Osteoblast (primary cell): ENCODE measurements around the gene CLRN3. TPM values are rescaled to one million over a fixed set of nuclear protein-coding genes. Genes with fewer than 3 reads are reported as not detected.
A peak's percentile ranks its signal among the peaks of the same experiment; 100 is the strongest.

Source experiments
- DNase-seq: peaks from one replicate; pipeline ENCODE4 v3.0.0; 2011; ENCODE audit warnings: low spot score, mixed read lengths; ENCODE audit not compliant: insufficient read length; ENCODE audit errors: missing footprints
- H2AFZ ChIP-seq: 2 replicates; pipeline ENCODE4 v1.6.0; 2011; ENCODE audit warnings: mild to moderate bottlenecking, low read length
- H3K27ac ChIP-seq: 2 replicates; pipeline ENCODE4 v1.5.1; 2011; ENCODE audit warnings: mild to moderate bottlenecking, low read depth, low read length, moderate library complexity
- H3K27me3 ChIP-seq: 2 replicates; pipeline ENCODE4 v1.6.0; 2012; ENCODE audit warnings: mild to moderate bottlenecking, control low read depth, inconsistent platforms, low read length, moderate library complexity; ENCODE audit not compliant: insufficient read depth
- H3K36me3 ChIP-seq: 2 replicates; pipeline ENCODE4 v1.5.1; 2011; ENCODE audit warnings: mild to moderate bottlenecking, low read length, control low read depth, moderate library complexity; ENCODE audit not compliant: insufficient read depth
- H3K4me1 ChIP-seq: 2 replicates; pipeline ENCODE4 v1.5.1; 2011; ENCODE audit warnings: mild to moderate bottlenecking, low read length, control low read depth, moderate library complexity; ENCODE audit not compliant: insufficient read depth
- H3K4me2 ChIP-seq: 2 replicates; pipeline ENCODE4 v1.6.0; 2011; ENCODE audit warnings: mild to moderate bottlenecking, low read length; ENCODE audit not compliant: insufficient read depth
- H3K4me3 ChIP-seq: fragments of 200-600 bp; sonication (generic); 3 replicates; pipeline ENCODE4 v1.5.1; 2012; ENCODE audit warnings: mild to moderate bottlenecking, low read length, inconsistent platforms; ENCODE audit not compliant: insufficient read depth
- H3K79me2 ChIP-seq: 2 replicates; pipeline ENCODE4 v1.6.0; 2012; ENCODE audit warnings: mild to moderate bottlenecking, low read length, control low read depth, inconsistent platforms; ENCODE audit not compliant: insufficient read depth
- H3K9me3 ChIP-seq: 2 replicates; pipeline ENCODE4 v1.5.1; 2011; ENCODE audit warnings: low read depth, low read length, control low read depth
- H4K20me1 ChIP-seq: 2 replicates; pipeline ENCODE4 v1.6.0; 2012; ENCODE audit warnings: mild to moderate bottlenecking, low read length, control low read depth; ENCODE audit not compliant: insufficient read depth
- total RNA-seq: library from RNA; depleted of rRNA; stranded (reverse); fragments of >200 nt; gene quantifications from 2 replicates; pipeline ENCODE4 v1.2.3, GENCODE V29; 2012
- TF ChIP-seq, protein P1 (sequence below): IDR thresholded peaks from 2 replicates; pipeline ENCODE4 v1.5.1; 2011; ENCODE audit warnings: mild to moderate bottlenecking, low read depth, low read length, moderate library complexity; ENCODE audit errors: extremely low read depth

The CLRN3 gene
- total RNA-seq, 1 donor: not detected

DNA sequence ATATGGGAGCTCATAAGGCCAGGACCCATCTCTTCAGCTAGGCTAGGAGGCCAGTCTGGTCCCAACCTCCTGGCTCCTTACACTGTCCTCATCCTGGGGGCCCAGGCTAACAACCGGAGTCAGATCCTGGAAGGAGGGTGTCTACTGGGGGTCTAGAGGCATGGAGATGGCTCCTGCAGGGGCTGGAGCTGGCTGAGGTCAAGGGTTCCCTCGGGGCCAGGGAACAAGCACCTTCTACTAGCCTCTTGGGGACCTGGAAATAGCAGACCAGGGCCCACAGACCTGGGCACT, 37.2 kb downstream of the CLRN3 start:
- no peak overlapping the region for H3K4me2 ChIP-seq
- H3K4me3 ChIP-seq: no peak overlapping the region
- no peaks in the 10 kb centered on the region for H4K20me1 ChIP-seq
- no peaks in the 10 kb centered on the region for H3K27me3 ChIP-seq
- no peaks in the 10 kb centered on the region for H3K79me2 ChIP-seq
- DNase-seq: no peak
- no peaks in the 10 kb centered on the region for H3K4me1 ChIP-seq
- TF ChIP-seq, protein P1, sequence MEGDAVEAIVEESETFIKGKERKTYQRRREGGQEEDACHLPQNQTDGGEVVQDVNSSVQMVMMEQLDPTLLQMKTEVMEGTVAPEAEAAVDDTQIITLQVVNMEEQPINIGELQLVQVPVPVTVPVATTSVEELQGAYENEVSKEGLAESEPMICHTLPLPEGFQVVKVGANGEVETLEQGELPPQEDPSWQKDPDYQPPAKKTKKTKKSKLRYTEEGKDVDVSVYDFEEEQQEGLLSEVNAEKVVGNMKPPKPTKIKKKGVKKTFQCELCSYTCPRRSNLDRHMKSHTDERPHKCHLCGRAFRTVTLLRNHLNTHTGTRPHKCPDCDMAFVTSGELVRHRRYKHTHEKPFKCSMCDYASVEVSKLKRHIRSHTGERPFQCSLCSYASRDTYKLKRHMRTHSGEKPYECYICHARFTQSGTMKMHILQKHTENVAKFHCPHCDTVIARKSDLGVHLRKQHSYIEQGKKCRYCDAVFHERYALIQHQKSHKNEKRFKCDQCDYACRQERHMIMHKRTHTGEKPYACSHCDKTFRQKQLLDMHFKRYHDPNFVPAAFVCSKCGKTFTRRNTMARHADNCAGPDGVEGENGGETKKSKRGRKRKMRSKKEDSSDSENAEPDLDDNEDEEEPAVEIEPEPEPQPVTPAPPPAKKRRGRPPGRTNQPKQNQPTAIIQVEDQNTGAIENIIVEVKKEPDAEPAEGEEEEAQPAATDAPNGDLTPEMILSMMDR: no peak
- H2AFZ ChIP-seq: no peak overlapping the region
- H3K27ac ChIP-seq: no peak overlapping the region
- no peaks in the 10 kb centered on the region for H3K36me3 ChIP-seq
- H3K9me3 ChIP-seq: peaks cover 3% of the 10 kb centered on the region

DNA sequence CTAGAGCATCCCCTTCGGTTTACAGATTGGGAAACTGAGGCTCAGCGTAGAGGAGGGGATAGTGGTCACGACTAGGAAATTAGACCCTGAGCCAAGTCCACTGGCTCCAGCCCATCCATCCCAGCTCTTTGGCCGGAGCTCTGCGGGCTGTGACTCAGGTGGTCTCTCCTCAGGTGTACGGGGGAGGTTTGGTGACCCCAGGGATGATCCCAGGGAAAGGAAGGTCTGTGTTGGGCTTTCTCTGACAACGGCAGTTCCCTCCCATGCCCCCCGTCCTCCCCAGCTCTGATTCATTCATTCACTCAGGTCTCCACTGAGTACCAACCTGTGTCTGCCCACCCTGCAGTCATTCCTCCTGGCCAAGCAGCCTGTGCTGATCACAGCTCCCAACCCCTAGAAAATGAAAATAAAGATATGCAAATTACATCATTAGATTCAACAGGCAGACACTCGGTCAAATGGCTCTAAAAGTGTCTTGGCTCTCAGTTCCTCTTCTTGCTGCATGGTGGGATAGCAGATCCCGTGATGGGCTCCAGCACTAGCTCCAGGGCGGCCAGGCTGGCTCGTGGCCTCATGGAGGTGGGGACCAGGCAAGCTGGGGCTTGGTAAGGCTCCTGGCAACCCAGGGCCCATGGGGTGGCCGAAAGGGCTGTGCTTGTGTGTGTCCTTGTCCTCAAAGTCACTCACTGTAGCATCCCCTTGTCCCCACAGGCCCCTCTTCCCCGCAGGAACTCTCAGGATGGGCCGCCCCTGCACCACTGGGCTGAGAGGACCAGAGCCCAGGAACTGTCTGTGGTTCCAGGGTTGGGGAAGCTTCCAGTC, 37.8 kb downstream of the CLRN3 start:
- Histone ChIP-seq H3K4me3 (no peak overlapping the region), H3K27me3 (no peaks in the 10 kb centered on the region), H4K20me1 (no peaks in the 10 kb centered on the region), H3K9me3 (peaks cover 3% of the 10 kb centered on the region), H3K27ac (no peak overlapping the region), H3K4me2 (no peak overlapping the region), H3K79me2 (no peaks in the 10 kb centered on the region), H3K36me3 (no peaks in the 10 kb centered on the region), H2AFZ (no peak overlapping the region), H3K4me1 (no peaks in the 10 kb centered on the region)
- TF ChIP-seq, protein P1: no peak
- DNase-seq: no peak

DNA sequence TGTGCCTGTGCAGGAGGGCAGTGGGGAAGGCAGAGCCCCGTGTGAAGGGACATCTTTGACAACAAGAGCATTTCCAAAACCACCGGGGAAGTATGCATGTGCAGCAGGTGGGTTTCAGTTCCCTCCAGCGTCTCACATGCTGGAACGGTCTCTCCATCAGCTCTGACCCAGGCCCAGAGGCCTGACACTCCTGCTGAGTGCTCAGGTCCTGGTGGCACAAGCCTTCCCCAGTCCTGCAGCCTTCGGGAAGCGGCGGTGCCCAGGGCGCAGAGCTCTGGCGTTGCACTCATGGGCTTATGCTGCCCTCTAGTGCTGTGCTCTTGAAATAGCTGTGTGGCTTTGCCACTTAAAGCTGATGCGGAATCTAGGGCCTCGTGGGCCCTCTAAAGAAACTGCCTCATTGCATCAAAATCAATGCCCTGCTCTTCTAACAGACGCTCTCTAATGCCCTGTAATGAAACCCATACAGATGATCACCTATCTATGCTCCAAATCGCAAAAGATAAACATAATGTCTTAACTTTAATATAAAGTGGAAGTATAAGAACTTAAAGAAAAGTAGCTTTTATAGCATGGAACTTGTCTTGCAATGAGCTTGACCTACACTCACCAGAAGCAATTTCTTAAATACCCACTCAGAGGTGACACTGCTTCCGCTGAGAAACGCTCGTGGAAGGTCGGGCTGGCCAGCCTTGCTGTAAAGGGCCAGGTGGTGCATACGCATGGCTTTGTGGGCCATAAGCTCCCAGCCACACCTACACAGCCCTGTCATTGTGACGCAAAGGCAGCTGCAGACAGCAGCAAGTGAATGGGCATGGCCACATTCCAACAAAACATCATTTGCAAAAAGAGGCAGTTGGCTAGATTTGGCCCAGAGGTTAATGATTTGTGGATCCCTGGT, 38.6 kb downstream of the CLRN3 start:
- Histone ChIP-seq H3K27ac (no peak overlapping the region), H3K4me3 (no peak overlapping the region), H3K27me3 (no peaks in the 10 kb centered on the region), H2AFZ (no peak overlapping the region), H3K4me2 (no peak overlapping the region), H3K4me1 (no peaks in the 10 kb centered on the region), H4K20me1 (no peaks in the 10 kb centered on the region), H3K36me3 (no peaks in the 10 kb centered on the region), H3K79me2 (no peaks in the 10 kb centered on the region), H3K9me3 (no peaks in the 10 kb centered on the region)
- TF ChIP-seq, protein P1: peak; percentile 77
- DNase-seq: peak; percentile 94

DNA sequence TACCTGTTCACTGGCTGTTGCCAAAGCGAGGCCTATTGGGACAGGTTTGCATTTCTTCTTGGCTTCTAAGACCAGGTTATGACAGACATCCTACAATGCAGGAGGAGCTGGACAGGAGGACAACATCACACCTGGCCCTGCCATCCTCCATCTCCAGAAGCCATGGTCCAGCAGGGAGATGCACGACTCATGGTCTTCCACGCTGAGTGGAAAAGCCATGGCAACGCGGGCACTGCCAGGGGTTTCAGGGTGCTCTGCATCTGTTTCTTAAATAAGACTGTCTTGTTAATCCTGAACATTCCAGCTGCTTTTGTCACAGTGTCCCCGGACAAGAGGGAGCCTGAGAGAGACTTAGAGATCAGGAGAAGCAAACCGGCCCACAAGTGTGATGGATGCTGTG, 40.3 kb downstream of the CLRN3 start:
- H3K4me1 ChIP-seq: no peaks in the 10 kb centered on the region
- no peak overlapping the region for H3K4me2 ChIP-seq
- no peaks in the 10 kb centered on the region for H4K20me1 ChIP-seq
- H2AFZ ChIP-seq: no peak overlapping the region
- H3K79me2 ChIP-seq: no peaks in the 10 kb centered on the region
- H3K27ac ChIP-seq: no peak overlapping the region
- H3K27me3 ChIP-seq: no peaks in the 10 kb centered on the region
- DNase-seq: no peak
- no peaks in the 10 kb centered on the region for H3K36me3 ChIP-seq
- H3K4me3 ChIP-seq: no peak overlapping the region
- H3K9me3 ChIP-seq: no peaks in the 10 kb centered on the region
- TF ChIP-seq, protein P1: no peak
